OCI-LY7 (cell line): ENCODE data around the gene LINGO4.
"Not testable (repeated sequence)": the region's sequence is repeated elsewhere in the genome, so short reads cannot be mapped to it uniquely, and the experiment has no call there.

Experiments
- CTCF ChIP-seq: fragments of 200-600 bp; sonication (generic); conservative IDR thresholded peaks from 2 replicates; pipeline ENCODE4 v1.5.1; 2014; ENCODE audit warnings: mild to moderate bottlenecking, antibody characterized with exemption, low read length, moderate library complexity, mixed read lengths
- EZH2phosphoT487 ChIP-seq: fragments of 200-600 bp; sonication (generic); IDR thresholded peaks from 2 replicates; pipeline ENCODE4 v1.6.1; 2018; ENCODE audit warnings: low read depth, borderline replicate concordance, mild to moderate bottlenecking, mixed run types, antibody characterized with exemption, low read length, moderate library complexity, mixed read lengths

- not testable (repeated sequence) for TF ChIP-seq CTCF, EZH2phosphoT487
Observed at GRCh38 chr1:151782026-151782425, 23.2 kb downstream of the LINGO4 start.
